ENCODE results near the gene HDAC5.
A peak's percentile ranks its signal among the peaks of the same experiment; 100 is the strongest.
"Not testable (repeated sequence)": the region's sequence is repeated elsewhere in the genome, so short reads cannot be mapped to it uniquely, and the experiment has no call there.

The HDAC5 gene

DNA sequence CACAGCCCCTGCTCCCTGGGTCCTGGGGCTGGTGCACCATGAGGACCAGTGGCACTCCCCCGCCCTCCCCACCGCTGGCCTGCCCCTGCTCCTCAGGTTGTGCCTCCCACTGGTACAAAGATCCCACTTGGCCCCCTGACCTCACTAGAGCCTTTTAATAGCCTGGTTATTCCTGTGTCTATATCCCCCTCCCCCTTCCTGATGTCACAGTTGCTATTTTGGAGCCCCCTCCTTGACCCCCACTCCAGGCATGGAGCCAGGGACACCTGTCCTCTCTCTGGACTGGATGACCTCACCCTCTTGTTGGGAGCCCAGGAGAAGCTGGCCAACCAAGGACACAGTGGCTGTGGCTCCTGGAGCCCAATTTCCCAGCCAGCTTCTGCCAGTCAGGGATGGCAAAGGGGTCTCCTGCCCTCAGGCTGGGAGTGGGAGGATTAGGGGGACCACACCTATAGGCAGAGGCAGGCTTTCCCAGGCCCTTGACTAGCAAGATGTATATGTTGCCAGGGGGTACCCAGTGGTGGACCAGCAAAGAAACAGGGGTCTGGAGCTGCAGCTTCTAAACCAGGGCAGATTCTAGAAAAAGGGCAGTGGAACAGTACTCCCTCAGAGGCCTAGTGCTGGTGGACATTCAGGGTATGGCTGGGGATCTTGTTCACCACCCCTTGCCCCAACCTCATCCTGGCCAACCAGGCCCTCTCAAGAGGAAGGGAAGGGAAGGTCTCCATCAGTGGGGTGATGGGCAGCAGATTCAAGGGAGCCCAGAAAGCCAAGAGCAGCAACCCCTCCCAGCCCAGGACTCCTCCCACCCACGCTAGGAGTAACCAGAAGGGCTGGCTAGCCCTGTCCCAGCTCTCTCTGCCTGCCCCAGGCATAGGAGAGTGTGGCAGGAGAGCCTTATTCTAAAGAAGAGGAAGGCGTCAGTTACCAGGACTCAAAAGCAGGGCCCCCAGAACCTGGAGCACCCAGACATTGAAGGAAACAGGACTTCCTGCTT, 10.9 kb downstream of the HDAC5 start:
- DNase-seq (ENCODE audit: low read depth in 4 of 4, low spot score in 1 of 4), result no peak

DNA sequence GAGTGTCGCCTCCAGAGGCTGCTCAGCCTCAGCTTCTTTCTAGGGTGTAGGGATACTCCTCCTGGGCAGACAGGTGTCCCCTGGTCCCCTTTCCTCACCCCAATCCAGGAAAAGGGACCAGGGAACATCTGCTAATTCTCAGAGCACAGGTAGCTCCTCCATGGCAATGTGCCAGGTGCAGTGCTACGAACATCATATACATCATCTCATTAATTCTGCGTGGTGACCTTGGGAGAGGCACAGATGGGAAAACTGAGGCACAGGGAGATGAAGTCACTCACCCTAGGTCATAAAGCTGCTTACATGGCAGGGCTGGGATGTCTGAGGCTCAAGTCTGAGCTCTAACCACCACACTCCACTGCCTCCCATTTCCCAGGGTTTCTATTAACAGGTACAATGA, 11.7 kb downstream of the HDAC5 start:
- DNase-seq (ENCODE audit: low read depth in 4 of 4, low spot score in 1 of 4), result no peak

DNA sequence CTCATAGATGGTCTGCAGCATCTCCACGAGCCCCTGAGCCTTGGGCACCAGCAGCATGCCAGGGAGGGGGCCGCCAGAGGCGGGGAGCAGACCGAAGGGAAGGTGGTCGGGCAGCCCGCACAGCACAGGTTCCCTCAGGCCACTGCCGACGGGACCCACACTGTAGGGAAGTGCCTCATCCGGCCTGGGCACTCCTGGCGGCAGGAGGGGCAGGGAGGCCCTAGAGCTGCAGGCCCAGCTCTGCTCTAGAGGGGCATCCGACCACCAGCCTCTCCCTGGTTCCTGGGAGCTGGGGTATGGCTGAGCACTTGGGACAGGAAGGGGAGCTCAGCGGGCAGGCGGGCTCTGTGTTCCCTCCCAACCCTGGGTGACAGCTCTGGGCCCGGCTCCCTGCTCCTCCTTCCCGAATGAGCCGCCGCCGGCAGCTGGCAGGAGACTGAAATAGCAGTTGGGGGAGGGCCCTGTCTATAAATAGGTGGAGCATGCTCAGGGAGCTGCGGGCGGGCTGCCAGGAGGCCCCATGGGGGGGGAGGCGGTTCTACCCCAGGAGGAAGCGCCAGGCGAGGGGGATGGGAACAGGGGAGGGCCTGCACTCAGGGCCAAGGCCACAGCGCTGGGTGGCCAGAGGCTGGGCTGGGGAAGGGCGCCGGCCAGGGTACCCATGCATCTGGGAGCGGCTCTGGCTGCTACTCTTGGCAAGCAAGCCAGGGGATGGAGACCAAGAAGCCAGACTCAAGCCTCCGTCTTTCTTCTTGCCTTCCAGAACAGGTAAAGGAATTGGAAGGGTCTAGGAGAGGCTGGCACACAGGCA, 12.4 kb downstream of the HDAC5 start:
- DNase-seq (ENCODE audit: low read depth in 4 of 4, low spot score in 1 of 4), result peak in 2 of 4 experiments; percentile 54 to 58

DNA sequence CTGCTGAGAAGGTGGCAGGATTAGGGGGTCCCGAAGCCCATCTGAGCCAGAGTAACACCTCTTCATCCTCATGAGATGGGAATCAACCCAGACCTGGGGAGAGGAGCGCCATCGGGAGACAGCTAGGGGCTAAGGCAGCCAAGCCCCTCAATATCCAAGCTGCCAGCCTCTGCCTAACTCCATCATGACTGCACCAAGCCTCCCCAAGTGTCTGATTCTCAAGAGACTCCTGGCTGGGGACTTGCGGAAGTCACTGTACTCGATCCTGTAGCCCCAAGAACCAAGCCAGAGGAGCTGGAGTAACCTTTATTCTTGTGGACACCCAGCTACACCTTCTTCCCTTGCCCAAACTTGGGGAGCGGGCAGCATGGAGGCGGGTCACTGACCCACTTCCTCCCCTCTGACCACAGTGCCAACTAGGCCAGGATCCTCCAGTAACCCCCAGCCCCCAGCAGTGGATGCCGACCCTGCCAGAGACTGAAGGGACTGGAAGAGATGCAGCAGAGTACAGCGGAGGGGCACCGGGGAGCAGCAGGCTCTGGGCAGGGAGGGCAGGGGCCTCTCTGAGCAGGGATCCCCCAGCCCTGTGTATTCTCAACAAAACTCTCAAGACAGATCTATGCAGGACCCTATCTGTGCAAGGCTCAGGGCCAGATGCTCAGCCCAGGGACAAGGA, 13.3 kb downstream of the HDAC5 start:
- DNase-seq (ENCODE audit: low read depth in 4 of 4, low spot score in 1 of 4), result no peak

DNA sequence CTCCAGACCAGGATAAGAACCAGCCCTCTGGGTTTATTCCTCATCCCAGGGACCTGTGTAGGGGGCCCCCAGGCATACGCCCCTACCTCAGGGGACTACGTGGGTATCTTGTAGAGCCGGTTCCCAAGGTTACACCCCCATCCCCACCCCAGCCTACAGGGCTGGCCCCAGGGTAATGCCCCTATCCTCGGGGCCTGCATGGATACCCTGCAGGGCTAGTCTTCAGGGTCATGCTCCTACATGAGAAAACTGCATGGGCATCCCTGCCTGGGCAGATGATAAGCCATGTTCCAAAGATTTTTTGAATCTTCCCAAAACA, 14.2 kb downstream of the HDAC5 start:
- DNase-seq (ENCODE audit: low read depth in 4 of 4, low spot score in 1 of 4), result no peak

DNA sequence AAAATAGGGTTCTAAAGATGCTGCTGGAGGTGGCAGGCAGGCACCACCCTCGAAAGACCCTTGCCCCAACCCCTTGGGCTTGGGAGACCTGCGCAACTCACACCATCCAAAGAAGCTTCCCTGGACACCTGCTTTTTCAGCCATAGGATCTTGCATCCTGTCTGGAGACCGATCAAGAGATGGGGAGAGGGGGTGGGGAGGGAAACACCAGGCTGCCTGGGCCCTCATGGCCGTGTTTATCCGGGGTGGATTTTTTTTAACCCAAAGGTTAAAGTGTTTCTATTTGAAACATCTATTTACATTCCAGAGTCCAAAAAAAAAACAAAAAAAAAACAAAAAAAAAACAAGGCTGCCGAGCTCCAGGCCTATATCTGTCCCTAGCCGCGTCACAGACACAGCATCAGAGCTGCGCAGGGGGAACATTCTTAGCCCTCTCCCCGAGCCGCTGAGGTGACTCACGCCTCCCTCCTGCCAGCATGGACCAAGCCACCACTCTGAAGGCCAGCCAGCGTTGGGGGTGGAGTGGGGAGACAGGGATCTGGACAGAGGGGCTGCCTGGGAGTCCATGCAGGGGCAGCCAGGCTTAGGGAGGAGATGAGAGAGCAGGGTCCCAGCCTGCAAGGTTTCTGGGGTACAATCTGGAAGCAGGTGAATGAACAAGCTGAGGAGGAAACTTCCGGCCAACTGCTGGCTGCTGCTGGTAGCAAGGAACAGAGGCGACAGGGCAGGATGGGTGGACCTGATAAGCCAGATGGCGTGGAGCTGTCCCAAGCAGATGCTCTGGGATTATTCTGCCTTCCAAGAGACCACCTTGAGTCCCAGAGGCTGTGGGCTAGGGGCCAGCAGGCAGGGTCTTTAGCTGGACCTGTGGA, 14.8 kb downstream of the HDAC5 start:
- no peak for DNase-seq (ENCODE audit: low read depth in 4 of 4, low spot score in 1 of 4)

DNA sequence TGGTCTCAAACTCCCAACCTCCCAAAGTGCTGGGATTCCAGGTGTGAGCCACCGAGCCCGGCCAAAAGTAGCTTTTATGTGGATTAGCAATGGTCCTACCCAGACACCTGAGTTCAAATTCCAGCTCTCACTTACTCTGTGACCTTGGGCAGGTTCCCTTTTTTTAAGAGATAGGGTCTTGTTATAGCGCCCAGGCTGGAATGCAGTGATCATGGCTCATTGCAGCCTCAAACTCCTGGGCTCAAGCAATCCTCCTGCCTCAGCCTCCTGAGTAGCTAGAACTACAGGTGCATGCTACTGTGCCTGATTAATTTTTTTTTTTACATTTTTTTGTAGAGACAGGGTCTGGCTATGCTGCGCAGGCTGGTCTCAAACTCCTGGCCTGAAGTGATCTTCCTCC, 16.6 kb downstream of the HDAC5 start:
- no peak for DNase-seq (ENCODE audit: low read depth in 4 of 4, low spot score in 1 of 4)

DNA sequence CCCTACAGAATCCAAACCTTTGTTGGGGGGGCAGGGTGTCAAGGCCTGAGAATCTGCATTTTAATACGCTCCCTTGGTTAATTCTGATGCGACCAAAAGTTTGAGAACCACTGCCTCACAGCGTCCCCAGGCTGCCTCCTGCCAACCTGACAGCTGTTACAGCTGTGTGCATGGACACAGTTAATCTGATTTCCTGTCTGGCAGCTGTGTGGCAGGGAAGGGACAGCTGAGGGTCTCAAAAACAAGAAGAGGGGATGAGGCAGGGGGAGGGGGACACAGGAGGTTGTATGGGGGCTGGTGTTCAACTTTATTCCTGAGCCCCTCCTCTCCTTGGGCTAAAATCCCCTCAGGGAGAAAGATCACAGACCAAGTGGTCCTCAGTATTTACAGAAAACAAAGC, 17.5 kb downstream of the HDAC5 start:
- no peak for DNase-seq (ENCODE audit: low read depth in 4 of 4, low spot score in 1 of 4)

DNA sequence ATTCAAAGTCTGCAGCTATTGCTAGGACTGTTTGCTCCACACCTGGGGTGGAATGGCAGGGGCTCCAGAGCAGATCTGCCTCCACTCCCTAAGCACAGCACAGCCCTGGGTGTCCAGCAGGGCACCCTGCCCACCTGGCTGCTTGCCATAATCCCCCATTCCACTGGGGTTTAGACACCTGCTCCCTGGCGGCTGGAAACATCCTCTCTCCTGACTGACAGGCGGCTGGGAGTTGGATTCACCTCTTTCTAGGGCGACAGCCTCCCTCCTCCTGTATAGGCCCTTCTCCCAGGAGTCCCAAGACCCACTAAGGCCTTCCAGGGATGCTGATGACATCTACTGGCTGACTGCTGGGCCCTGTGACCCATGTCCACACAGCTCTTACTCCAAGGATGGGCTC, 18.0 kb downstream of the HDAC5 start:
- DNase-seq (ENCODE audit: low read depth in 4 of 4, low spot score in 1 of 4), result no peak

DNA sequence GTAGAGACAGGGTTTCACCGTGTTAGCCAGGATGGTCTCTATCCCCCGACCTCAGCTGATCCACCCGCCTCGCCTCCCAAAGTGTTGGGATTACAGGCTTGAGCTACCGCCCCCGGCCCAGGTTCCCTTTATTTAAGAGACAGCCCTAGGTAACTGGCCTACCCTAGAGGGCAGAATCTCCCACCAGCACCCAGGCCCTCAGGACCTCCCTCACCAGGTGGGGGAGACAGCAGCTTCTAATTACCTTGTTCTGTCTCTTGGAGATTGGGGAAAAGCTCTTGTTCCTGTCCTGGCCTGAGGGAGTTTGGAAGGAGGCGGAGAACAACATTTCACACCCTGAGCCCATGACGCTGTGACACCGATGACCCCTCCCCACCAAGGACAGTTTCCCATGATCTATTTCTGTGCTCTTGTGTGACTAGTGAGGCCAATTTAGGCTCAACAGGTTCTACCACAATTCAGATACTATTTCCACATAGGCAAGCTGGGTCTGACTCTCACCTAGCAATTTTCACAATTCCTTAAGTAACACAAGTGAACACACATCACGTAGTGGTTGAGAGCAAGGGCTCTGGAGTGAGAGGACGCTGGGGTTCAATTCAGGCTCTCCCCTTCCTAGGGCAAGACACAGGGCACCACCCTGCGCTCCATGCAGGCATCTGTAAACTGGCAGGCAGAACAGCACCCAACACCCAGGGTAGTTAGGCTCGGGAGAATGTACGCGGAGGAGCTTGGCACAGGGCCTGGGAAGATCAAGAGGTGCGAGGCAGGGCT, 20.4 kb downstream of the HDAC5 start:
- no peak for DNase-seq (ENCODE audit: low read depth in 4 of 4, low spot score in 1 of 4)

DNA sequence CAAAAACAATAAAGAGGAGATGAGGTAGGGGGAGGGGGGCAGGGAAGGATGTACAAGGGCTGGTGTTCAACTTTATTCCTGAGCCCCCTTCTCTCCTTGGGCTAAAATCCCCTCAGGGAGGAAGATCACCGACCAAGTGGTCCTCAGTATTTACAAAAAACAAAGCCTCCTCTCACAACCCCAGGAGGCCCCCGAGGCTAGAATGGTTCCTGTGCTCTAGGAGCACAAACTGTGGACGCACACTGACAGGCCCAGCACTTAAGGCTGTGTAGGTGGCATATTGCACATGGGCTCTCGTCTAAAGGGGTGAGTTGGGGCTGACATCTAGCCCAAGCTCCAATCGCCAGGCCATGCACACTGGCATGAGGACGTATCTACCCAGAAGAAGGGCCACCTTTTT, 21.6 kb downstream of the HDAC5 start:
- not testable (repeated sequence) for DNase-seq (ENCODE audit: low read depth in 4 of 4, low spot score in 1 of 4)

DNA sequence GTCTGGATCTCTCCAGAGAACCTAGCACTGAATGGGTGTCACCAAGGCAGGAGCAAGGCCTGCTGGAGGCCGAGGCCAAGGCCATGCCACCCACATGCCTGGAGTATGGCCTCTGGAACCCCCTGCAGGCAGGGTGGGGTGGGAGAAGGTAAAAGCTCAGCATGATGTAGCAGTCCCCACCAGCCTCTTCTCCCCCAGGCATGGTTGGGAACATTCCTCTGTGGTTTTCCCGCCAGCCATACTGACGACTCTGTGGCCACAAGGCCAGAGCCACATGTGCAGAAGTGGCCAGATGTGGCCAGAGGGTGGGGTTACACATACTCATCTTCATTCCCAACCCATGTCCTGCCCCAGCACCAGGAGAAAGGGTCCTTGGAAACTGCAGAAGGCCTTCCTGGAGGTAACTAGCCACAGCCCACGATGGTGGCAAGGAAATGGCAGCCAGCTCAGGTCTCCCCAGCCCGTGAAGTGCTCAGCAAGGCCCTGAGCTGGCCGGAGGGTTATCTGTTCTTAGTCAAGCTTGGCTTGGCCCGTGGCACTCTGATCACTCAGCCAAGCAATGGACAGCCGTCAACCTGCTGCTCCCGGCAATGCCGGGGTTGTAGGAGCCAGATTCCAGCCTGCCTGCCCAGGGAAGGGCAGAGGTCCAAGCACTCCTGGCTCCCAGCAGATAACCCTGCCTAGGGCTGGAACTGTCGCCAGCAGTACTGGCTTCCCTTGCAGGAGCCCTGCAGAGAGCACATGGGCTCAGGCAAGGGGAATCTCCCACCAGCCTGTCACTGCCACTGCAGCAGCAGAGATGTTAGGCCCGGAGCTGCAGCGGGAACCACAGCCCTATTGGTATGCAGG, 26.1 kb downstream of the HDAC5 start:
- no peak for DNase-seq (ENCODE audit: low read depth in 4 of 4, low spot score in 1 of 4)

DNA sequence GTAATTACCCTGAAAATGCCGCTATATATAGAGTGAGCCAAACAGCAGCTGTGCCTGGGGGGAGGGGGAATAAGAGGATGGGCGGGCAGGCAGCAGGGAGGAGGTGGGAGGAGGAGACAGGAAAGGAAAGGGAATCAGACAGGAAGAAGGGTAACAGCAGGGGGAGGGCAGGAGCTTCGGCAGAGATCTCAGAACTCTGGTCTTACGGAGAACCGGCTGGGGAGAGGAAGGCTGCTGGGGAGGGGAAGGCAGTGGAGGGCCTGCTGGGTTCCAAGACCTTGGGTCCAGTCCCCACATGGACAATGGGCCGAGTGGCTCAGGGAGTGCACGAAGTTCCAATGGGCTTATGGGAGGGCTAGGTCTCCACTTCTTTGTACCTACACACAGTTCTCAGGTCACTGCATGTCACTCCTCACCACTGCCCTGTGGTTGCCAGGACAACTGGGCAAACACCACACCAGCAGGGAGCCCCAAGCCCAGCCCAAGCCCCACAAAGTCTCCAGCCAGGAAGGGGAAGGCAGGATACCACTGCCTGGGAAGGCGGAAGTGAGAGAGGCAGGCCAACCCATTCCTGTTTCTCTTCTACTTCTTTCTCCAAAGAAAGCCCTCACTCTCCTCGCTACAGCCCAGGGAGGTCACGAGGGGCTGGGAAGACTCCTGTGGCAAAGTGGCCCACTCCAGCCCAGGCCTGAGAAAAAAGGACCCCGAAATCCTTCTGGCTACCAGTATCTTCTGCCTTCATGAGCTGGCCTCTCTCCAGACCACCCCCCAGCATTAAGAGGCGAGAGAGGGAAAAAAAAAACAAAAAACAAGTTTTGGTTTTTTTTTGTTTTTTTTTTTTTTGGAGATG, 27.6 kb downstream of the HDAC5 start:
- DNase-seq (ENCODE audit: low read depth in 4 of 4, low spot score in 1 of 4), result no peak

DNA sequence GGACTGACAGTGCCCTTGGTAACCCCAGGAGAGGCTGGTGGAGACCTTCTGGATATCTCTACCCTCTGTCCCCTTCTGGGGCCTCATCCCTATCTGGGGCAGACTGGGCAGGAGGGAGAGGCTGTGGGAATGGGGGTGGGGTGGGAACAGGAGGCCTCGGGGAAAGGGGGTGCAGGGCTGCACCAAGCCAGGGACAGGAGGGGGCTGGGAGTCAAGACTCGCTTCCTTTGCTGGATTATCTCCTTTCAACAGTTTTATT, 28.1 kb downstream of the HDAC5 start:
- DNase-seq (ENCODE audit: low read depth in 4 of 4, low spot score in 1 of 4), result no peak

DNA sequence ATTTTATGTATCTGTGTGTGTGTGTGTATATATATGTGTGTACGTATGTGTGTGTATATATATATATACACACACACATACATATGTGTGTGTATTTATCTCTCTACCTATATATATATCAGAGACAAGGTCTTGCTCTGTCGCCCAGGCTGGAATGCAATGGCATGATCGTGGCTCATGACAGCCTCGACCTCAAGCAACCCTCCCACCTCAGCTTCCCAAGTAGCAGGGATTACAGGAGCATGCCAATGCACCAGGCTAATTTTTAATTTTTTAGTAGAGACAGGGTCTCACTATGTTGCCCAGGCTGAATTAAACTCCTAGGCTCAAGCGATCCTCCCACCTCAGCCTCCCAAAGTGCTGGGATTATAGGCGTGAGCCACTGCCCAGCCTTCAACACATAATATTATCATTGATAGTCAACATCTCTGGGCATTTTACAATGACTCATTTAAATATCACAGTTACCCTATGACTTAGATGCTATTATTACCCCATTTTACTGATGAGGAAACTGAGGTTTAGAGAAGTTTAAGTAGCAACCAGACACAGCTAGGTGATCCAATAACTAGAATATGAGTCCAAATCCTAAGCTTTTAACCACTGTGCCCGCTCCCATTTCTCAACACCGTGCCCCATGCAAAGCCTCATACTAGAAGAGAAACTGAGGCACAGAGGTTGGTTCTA, 28.6 kb downstream of the HDAC5 start:
- DNase-seq (ENCODE audit: low read depth in 4 of 4, low spot score in 1 of 4), result no peak

DNA sequence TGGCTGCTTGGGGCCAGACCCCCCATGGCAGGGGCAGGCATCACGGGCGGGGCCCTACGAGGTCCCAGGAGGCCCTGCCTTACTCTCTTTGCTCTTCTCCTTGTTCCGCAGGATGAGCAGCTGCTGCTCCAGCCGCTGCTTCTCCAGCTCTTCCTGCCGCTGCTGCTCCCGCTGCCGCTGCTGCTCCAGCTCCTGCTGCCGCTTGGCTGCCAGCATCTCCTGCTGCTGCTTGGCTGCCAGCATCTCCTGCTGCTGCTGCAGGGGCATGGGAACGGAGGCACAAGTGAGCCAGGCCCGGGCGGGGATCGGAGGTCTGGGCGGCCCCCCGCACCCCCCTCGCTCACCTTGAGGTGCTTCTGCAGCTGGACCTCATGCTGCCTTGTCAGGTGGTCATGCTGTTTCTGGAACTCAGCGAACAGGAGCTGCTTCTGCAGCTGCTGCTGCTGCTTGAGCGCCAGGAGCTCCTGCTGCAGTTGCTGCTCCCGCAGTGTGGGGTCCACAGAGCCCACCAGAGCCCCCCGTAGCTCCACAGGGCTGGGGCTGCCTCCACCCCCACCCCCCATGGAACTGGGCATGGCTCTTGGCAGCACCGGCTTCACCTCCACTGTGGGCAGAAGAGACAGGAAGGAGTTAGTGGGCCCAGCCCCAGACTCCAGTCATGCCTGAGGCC, 30.1 kb downstream of the HDAC5 start:
- DNase-seq (ENCODE audit: low read depth in 4 of 4, low spot score in 1 of 4), result no peak

DNA sequence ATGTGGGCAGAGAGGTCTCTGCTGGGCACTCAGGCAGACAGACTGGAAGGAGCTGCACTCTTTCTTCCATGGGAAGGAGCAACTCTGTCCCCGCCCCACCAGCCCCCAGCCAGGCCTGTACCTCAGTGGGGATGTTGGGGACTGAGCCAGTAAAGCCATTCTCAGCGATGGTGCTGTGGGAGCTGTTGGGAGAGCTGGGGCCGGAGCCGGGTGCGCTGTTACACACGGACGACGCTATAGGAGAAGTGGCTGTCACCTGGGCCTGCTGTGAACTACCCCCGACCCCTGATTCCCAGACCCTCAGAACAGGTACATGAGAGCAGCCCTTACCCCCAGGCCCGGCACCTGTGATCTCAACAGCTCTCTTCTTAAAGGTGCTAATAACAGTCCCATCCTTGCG, 31.4 kb downstream of the HDAC5 start:
- no peak for DNase-seq (ENCODE audit: low read depth in 4 of 4, low spot score in 1 of 4)

Measured in stimulated activated CD4-positive, alpha-beta T cell treated with anti-CD3 and anti-CD28 coated beads, Interleukin-1b, Interleukin-23, amount 100 ng/mL, for 24 hours (primary cell).